KOPT-K1 (cell line): ENCODE measurements around the gene FABP3.

Experiments
- H3K27ac ChIP-seq: fragments of 200-600 bp; sonication (generic); 2 replicates; pipeline ENCODE4 v1.5.1; 2016; ENCODE audit warnings: antibody characterized with exemption, mild to moderate bottlenecking, low read depth, low read length; ENCODE audit not compliant: poor library complexity, severe bottlenecking
- H3K36me3 ChIP-seq: fragments of 200-600 bp; sonication (generic); 2 replicates; pipeline ENCODE4 v1.5.1; 2017; ENCODE audit warnings: antibody characterized with exemption, mild to moderate bottlenecking, low read length, moderate library complexity; ENCODE audit not compliant: insufficient read depth
- H3K9me3 ChIP-seq: fragments of 200-600 bp; sonication (generic); 2 replicates; pipeline ENCODE4 v1.5.1; 2017; ENCODE audit warnings: antibody characterized with exemption, low read length, mild to moderate bottlenecking; ENCODE audit not compliant: insufficient read depth, poor library complexity, severe bottlenecking

FABP3 gene

GRCh38 chr1:31370565-31370964 is 2.3 kb downstream of the FABP3 start:
- H3K27ac ChIP-seq = no peak overlapping the region
- H3K36me3 ChIP-seq = peaks cover 10% of the 10 kb centered on the region
- H3K9me3 ChIP-seq = no peaks in the 10 kb centered on the region

DNA sequence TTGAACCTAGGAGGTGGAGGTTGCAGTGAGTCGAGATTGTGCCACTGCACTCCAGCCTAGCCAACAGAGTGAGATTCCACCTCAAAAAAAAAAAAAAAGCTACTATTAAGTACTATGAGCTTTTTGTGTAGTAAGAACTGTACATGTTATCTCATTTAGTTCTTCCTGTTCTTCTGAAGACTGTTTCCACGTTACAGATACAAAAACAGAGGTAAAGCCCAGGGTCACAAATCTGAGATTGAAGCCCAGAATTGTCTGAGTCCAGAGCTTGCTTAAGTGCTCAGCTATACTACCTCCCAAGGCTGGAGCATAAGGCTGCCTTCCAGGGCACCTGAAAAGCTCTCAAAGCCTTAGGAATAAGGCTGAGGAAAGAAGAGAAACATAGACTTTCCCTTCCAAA is 2.9 kb downstream of the FABP3 start:
- no peaks in the 10 kb centered on the region for H3K9me3 ChIP-seq
- peaks cover 16% of the 10 kb centered on the region for H3K36me3 ChIP-seq
- H3K27ac ChIP-seq = no peak overlapping the region

- H3K36me3 ChIP-seq = peaks cover 29% of the 10 kb centered on the region
- no peak overlapping the region for H3K27ac ChIP-seq
- H3K9me3 ChIP-seq = no peaks in the 10 kb centered on the region
These were observed 4.2 kb downstream of the FABP3 start for GRCh38 chr1:31368611-31369107.

DNA sequence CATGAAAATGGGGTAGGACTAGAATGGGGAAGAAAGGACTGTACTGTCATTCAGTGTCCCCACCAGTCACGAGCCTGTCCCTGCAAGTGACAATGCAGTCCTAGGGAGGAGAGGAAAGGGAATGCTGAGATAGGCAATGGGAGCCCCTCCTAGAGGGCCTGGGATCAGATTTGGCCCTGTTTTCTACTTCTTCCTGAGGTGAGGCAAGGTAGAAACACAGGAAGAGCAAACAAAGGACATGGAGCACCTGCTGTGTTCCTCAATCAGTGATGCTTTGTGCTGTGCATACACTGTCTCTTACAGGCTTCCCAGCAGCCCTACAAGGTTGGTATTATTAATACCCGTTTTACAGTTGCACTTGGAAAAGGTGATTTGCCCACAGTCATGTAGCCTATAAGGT is 6.1 kb downstream of the FABP3 start:
- Histone ChIP-seq H3K36me3 (peaks cover 33% of the 10 kb centered on the region), H3K9me3 (no peaks in the 10 kb centered on the region), H3K27ac (no peak overlapping the region)

DNA sequence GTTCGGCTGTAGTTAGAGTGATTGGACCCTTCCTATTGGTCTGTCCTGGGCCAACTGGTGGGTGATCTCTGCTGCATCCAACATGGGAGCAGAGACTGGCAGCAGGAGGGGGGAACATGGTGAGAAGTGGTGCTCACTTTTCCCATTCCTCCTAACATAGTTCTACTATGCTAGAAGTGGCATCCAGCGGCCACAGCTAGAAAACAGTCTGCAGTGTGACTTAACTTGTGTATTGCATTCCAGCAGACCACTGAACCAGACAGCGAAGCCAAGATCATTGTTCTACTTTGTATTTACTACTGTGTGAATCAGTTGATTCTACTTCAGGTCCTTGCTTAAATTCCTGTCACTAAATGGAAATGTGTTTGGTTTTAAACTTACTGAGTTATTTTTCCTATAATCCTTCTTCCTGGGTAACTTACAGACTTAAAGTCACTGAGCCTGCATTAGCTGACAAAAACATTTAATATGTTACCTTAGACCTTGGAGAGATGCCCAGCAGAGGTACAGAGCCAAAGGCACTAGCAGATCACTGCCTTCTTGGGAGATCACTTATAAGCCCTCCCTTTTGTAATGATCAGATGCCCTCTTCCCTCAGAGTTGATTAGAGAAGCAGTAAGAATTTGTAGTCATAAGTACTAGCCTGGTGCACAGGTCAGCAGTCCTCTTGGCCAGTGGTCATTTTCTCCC is 8.2 kb downstream of the FABP3 start:
- Histone ChIP-seq H3K27ac (no peak overlapping the region), H3K36me3 (peaks cover 38% of the 10 kb centered on the region)

GRCh38 chr1:31362032-31362431 is 10.8 kb downstream of the FABP3 start:
- no peaks in the 10 kb centered on the region for H3K9me3 ChIP-seq
- no peak overlapping the region for H3K27ac ChIP-seq
- H3K36me3 ChIP-seq = peaks cover 48% of the 10 kb centered on the region

More for the DNA sequence above, 8.2 kb downstream of the FABP3 start:
- no peaks in the 10 kb centered on the region for H3K9me3 ChIP-seq

DNA sequence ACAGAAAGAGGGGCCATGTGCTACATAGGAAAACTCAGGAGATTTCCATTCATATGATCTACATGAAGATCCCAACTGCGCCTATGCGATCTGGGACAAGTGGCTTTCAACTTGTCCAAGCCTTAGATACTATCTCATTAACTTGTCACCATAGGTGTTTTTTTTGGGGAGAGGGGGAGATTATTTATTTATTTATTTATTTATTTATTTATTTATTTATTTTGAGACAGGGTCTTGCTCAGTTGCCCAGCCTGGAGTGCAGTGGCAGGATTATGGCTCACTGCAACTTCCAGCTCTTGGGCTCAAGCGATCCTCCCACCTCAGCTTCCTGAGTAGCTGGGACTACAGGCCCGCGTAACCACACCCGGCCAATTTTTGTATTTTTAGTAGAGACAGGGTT is 11.3 kb downstream of the FABP3 start:
- Histone ChIP-seq H3K27ac (no peak overlapping the region), H3K9me3 (no peaks in the 10 kb centered on the region), H3K36me3 (peaks cover 49% of the 10 kb centered on the region)

DNA sequence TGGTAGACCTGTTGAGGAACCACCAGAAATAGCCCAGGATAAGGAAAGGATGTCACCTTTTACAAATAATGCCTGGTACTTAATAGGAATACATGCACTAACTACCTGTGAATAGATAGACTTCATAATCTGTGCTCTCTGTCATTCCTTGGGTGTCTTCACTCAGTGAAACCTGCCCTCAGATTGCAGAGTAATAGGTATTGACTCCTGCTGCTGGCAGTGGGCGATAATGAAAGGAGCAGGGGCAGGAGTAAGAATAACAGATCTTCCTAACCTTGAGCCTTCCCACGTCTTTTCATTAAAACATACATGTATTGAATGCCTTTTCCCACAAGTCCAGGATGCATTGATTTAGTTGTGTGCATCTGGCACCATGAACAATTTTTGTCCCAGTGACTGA is 16.4 kb downstream of the FABP3 start:
- H3K9me3 ChIP-seq = no peaks in the 10 kb centered on the region
- H3K36me3 ChIP-seq = peaks cover 38% of the 10 kb centered on the region
- no peak overlapping the region for H3K27ac ChIP-seq

DNA sequence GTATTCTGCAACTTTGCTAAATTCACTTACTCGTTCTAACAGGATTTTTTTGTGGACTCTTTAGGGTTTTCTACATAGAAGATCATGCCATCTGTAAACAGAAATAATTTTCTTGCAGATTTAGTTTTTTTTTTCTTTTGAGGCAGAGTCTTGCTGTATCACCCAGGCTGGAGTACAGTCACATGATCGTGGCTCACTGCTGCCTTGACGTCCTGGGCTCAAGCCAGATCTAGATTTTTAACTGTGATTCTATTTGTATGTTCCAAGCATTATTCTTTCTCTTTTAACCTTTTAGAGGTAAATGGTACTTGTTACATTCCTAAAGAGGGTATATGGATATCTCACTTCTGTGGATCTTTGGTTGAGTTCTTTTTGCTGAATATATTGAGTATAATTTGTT is 18.6 kb downstream of the FABP3 start:
- peaks cover 52% of the 10 kb centered on the region for H3K36me3 ChIP-seq
- no peak overlapping the region for H3K27ac ChIP-seq
- H3K9me3 ChIP-seq = no peaks in the 10 kb centered on the region

DNA sequence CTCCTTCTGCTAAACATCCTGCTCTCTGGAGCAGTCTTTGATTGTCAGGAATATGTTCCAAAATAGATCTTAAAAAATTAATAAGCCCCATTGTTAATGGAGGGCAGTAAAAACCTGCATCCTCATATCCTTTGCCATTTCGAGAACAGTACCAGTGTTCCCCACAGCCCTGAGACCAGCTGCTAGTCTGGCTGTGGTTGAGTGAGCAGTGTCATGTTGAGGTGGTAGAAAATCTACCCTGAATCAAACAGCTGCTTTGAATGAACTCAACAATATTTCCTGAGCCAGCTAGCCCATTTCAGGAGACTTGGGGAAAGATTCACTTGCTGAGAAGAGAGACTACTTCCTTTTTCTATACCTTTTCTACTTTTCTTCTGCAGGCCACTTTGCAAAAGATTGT is 24.4 kb downstream of the FABP3 start:
- Histone ChIP-seq H3K27ac (no peak overlapping the region), H3K36me3 (peaks cover 69% of the 10 kb centered on the region), H3K9me3 (no peaks in the 10 kb centered on the region)

GRCh38 chr1:31346785-31347184 is 26.1 kb downstream of the FABP3 start:
- peaks cover 60% of the 10 kb centered on the region for H3K36me3 ChIP-seq
- no peaks in the 10 kb centered on the region for H3K9me3 ChIP-seq
- no peak overlapping the region for H3K27ac ChIP-seq

DNA sequence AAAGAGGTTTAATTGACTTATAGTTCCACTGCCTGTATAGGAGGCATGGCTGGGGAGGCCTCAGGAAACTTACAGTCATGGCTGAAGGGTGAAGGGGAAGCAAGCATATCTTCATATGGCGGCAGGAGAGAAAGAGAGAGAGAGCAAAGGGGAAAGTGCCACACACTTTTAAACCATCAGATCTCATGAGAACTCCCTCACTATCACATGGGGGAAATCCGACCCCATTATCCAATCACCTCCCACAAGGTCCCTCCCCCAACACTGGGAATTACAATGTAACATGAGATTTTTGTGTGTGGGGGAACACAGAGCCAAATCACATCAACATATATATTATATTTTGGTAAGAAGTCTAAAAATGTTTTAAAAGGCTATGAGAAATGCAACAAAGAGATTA is 27.2 kb downstream of the FABP3 start:
- Histone ChIP-seq H3K27ac (no peak overlapping the region), H3K9me3 (no peaks in the 10 kb centered on the region), H3K36me3 (peaks cover 49% of the 10 kb centered on the region)

- Histone ChIP-seq H3K27ac (no peak overlapping the region), H3K9me3 (no peaks in the 10 kb centered on the region), H3K36me3 (peaks cover 46% of the 10 kb centered on the region)
These were observed 28.4 kb downstream of the FABP3 start for GRCh38 chr1:31344503-31344902.

- no peak overlapping the region for H3K27ac ChIP-seq
- no peaks in the 10 kb centered on the region for H3K9me3 ChIP-seq
- H3K36me3 ChIP-seq = peaks cover 23% of the 10 kb centered on the region
These were observed 36.0 kb downstream of the FABP3 start for GRCh38 chr1:31336687-31337467.

DNA sequence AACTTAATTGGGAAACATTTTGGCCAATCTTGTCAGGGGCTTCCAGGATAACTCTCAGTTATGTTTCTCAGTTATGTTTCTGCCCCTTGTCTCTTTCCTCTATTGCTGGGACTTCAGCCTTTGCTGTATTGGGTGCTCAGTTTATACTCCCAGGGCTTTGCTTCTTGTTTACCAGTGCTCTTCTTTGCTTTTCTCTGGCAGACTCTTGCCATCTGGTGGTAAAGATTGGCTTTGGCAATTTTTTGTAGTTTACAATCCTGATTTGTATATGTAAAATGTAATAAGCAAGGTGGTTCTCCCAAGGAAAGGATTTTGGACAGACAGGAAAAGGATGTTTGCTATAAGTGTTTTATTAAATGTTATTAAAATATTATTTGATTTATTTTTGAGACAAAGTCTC is 37.9 kb downstream of the FABP3 start:
- Histone ChIP-seq H3K36me3 (peaks cover 22% of the 10 kb centered on the region), H3K27ac (no peak overlapping the region), H3K9me3 (no peaks in the 10 kb centered on the region)

GRCh38 chr1:31327381-31327780 is 45.5 kb downstream of the FABP3 start:
- Histone ChIP-seq H3K27ac (no peak overlapping the region), H3K9me3 (no peaks in the 10 kb centered on the region), H3K36me3 (peaks cover 21% of the 10 kb centered on the region; the same call in 1 of the 2 replicates)
